Fibroblast of peridontal ligament (primary cell): Measurements from ENCODE around the gene MYO3B.

Source experiments
- DNase-seq: peaks from one replicate; pipeline ENCODE4 v3.0.0-alpha.2; 2010; ENCODE audit errors: extremely low read depth

Gene MYO3B

DNA sequence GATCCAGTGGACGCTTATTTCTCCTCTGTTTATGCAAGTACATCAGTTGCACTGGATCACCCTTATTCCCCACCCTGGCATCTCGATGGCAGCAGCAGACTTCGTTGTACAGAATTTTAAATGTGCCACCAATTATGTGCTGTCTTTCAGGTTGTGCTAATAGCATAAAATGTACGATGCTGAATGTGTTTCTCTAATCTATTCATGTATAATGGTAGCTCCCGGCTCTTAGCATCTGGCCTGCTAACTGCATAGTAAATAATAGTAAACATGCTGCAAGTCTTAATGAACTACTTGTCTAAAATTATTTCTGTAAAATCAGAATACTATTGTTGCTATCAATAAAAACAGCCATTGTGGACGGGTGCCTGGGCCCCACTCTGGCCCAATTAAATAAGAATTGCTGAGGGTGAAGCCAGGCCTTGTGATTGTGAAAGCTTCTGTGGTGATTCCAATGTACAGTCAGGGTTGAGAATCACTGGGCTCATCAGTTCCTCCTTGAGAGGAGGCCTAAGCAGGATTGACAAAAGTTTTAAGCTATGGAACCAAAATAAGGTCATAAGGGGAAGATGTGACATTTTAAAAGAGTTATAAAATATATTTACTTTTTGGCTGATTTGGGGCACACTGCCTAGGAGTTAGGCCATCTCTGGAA, 14.4 kb upstream of the MYO3B start:
- peak; percentile 30 for DNase-seq

DNA sequence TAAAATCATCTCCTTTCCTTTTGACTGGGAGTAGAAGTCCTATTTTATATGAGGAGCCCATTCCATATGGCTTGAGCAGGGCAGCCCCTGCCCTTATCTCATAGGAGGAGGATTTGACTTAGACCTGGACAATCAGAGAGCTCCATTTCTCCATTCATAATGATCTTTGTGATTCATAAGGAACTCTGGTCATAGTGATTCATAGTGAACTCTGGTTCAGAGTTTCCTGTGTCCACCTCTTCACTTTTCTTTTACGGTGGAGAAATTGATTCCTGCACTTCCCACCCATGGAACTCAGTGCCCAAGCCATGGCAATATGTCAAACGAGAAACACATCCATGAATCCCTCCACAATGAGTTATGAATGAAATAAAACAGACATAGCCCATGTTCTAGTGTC, 12.8 kb upstream of the MYO3B start:
- peak; percentile 18 for DNase-seq

DNA sequence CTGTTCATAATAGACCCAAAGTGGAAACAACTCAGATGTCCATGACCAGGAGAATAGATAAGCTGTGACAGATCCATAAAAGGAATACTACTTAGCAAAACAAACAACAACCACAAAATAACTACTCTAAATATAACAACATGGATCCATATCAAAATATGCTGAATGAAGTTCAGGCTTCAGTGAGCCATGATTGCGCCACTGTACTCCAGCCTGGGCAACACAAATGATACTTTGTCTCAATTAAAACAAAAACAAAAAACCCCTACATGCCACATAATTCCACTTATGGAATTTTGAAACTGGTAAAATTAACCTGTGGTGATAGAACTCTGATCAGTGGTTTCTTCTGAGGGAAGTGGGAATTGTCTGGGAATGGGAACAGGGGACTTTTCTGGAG, 11.2 kb upstream of the MYO3B start:
- no peak for DNase-seq

DNA sequence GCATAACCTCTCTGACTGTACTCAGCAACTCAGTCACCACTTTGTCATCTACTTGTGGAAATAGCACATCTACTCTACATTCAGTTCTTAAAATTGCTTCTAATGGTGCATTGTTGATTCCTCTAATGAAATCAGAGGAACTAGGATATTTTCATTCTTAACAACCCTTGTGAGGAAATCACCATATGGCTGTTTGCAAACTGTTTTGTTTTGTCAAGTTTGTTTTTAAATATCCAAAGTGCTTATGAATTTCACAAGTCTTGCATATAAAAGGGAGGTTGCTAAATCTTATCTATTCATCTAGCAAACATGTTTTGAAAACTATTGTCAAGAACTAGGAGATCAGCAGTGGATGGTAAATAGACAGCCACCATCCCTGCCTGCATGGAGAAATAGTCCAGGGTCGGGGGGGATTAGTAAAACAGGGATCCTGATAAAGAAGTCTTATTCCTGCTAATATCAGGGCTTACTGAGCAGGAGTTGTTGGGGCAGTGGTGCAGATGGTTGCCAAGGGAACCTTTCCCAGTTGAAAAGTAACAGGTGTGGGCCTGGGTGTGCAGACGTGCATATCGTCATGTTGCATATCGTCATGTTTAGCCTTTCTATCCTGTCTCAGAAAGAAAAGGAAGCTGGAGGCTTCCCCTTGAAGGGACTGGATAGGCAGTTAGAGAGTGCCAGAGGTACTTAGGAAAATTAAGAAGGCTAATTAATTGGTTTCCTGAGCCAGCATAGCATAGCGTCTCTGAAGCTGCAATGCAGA, 7.5 kb upstream of the MYO3B start:
- DNase-seq, result no peak

DNA sequence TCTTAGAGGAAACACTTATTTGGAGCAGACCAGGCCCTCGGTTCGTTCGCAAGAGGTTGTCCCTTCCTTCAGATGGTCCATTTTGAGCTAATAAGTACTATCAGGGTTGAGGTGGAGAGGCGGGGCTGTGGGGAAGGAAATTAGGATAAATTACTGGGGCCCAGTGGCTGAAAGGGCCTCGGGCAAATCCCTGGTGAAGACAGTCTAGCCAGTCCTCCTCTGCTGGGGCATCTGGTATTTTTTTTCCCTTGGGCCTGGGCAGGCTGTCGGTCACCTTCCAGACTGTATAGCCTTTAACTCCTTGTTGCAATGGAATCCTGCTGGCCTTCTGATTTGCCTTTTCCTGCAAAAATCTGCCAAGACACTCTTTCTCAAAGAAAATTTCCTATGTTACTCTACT, 1.7 kb upstream of the MYO3B start:
- DNase-seq, result no peak

DNA sequence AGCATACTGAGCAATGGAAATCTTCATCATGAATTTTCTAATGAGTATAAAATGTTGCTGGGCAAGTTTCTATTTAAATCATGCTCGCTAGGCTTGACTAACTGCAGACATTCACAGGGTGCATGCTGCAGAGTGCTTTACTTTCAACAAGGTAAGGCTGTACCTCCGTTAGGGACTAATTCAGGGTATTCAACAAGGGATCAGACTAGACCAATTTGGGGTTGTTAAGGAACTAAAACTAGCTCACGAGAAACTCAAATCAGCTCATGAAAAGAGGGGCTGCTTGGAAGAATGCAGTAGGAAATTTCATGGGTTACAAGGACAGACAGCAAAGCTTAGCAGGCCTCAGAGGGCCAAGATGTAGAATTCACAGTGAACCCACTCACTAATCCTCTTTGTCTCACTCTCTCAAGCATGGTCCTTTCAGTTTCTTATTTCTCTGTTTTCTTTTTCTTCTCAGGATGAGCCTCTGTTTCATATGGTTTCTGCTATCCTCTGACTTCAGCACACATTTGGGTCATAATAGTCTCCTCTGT, 2.2 kb downstream of the MYO3B start:
- no peak for DNase-seq

DNA sequence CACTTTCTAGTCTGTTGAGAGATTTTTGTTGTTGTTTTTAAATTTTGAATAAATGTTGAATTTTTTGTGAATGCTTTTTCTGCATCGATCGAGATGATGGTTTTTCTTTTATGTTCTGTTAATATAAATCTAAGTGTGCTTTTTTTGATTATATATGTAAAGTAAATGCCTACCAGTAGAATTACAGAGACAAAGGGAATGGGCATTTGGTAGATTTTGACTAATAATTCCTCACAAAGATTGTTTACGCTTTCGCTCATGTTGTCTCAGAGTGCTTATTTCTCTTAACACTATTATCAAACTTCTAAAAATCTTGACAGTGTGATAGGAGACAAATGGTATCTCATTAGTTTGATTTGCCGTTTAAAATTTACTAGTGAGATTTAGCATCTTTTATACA, 3.7 kb downstream of the MYO3B start:
- DNase-seq, result no peak

DNA sequence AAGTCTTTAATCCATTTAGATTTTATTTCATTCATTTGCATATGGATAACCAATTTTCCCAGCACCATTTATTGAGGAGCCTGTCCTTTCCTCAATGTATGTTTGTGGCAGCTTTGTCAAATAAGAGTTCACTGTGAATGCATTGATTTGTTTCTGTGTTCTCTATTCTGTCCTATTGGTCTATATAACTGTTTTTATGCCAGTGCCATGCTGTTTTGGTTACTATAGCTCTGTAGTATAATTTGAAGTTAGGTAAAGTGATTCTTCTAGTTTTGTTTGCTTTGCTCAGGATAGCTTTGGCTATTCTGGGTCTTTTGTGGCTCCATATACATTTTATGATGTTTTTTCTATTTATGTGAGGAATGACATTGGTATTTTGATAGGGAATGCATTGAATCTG, 7.4 kb downstream of the MYO3B start:
- DNase-seq, result no peak

DNA sequence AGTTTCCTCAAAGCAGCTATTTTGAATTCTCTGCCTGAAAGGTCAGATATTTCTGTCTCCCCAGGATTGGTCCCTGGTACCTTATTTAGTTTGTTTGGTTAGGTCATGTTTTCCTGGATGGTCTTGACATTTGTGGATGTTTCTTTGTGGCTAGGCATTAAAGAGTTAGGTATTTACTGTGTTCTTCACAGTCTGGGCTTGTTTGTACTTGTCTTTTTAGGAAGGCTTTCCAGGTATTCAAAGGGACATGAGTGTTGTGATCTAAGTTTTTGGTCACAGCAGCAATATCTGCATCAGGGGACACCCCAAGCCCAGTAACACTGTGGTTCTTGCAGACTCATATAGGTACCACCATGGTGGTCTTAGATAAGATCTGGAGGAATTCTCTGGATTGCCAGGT, 11.8 kb downstream of the MYO3B start:
- no peak for DNase-seq

DNA sequence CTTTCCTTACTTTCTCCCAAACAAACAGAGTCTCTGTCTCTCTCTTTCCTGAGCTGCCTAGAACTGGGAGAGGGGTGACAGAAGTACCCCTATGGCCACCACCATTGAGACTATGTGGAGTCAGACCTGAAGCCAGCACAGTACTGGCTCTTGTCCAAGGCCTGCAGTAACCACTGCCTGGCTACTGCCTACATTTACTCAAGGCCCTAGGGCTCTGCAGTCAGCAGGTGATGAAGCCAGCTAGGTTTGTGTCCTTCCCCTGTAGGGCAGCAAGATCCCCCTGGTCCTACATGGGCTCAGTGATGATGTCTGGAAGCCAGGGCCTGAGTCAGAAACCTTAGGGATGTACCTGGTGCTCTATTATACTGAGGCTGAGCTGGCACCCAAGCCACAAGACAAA, 12.2 kb downstream of the MYO3B start:
- DNase-seq, result no peak

DNA sequence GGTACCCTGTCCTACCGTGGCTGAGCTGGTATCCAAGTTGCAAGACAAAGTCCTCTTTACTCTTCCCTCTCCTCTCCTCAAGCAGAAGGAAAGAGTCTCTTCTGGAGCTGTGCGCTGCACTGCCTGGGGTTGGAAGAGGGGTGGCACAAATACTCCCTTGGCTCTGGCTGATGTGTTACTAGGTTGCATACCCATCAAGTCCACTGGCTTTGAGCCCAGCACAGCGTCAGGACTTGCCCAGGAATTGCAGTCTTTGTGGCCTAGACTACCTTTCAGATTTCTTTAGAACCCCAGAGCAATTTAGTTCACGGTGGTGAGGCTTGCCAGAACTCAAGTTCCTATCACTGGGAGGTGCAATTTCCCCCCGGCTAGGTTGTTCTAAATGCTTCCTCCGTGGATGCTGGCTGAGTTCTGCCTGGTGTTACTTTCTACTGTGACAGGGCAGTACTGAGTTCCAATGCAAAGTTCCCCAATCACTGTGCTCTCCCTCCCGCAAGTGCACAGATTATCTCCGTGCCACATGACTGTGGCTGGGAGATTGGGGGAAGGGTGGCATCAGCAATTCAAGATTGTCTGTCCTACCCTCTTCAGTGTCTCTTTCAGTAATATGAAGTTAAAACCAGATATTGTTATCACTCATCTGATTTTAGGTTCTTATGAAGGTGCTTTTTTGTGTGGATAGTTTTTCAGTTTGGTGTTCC, 13.4 kb downstream of the MYO3B start:
- no peak for DNase-seq

DNA sequence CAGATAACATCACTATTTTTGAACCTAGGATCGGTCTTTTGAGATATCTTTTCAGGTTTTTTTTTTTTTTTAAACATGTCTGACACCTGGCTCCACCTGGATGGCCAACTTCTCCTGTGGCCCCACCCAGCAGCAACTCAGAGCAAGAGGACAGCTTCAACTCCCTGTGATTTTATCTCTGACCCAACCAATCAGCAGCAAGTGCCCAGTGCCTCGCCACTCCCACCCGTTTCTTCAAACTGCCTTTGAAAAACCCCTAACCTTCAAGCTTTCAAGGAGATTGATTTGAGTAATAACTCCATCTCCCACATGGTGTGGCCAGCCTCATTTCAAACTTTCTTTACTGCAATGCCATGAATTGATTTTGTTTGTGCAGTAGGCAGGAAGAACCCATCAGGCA, 19.0 kb downstream of the MYO3B start:
- DNase-seq, result no peak

DNA sequence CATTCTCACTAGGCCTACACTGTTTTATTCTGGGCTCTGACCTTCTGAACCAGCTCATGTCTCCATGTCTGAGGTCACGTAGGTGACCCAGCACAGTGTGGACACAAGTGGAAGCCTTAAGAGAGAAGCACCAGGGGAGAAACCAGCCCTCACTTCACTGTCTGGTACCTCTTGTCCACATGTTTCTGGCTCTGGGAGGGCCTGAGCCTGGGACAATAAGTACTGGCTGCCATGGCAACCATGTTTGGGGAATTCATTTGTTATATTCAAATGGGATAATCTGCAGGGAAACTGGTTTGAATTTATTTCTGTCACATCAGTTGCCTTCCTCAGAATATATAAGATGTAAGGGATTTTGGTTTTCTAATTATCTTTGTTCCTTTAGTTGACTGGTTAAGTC, 23.3 kb downstream of the MYO3B start:
- no peak for DNase-seq

DNA sequence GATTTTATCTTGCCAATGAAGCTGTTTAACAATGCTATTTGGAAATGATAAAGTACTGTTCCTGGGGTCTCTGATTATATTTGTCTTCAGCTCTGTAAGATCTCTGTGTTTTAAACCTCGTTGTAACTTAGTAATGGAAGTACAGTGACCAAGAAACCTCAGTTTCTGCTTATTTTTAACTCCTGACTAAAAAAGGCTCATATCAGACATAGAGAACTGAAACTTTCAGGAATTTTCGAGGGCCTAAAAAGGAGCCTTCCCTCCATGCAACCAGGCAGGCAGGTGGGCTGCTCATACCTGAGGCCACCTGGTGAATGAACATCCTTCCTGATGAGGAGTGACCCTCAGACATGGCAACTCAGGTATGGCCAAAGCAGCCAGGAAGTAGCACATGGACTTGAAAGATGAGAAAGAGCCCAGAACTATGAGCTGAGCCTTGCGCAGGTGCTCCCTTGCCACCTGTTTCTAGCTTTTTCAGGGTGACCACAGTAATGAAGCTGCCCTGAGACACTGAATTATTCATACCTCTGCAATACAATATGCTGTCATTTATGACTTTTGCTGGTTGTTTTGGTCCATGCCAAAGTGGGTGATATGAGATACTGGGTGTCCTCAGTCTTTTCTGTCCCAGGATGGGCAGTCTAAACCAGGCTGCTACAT, 23.9 kb downstream of the MYO3B start:
- no peak for DNase-seq

DNA sequence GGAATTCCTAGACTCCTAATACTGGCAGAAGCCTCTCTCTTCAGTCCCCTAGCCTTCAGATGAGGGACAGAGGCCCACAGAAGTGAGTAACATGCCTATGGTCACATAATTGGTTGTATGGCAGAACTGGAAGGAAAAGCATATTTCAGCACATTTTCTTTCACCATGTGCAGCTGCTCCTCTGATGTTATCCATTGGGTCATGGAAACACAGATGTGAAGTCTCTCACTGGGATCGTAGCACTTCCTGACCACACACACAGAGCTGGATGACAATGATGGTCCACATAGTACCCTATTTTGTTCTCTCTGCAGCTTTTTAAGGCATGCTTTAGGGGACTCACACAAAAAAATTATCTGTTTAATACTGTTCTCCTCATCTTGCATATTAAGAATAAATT, 24.5 kb downstream of the MYO3B start:
- DNase-seq, result no peak

DNA sequence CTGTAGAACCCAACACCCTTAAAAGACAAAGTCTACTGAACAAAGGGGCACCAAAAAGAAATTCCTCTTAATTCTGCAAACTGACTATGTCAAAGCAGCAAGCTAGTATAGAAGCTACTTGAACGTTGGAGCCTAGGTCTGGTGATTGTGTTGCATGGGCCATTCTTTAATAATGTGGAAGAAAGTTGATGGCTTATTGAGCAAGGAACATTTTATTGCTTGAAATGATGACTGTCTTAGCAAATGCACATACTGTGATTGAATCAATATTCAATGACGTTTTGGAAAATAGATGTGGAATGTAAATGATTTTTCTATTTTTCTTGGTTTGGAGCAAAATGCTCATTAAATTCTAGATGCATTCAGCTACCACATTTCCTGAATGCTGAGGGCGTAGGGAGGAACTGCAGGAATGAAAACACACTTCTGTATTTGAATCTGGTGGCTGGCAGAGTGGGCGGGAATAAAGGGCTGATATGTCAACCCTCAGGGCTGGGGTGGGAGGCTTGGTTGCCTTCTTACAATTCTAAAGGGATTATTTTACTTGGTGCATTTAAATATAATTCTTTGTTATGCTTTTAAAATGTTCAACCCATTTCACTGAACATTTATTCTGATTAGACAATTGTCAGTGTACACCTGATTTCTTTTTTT, 26.5 kb downstream of the MYO3B start:
- DNase-seq, result no peak

DNA sequence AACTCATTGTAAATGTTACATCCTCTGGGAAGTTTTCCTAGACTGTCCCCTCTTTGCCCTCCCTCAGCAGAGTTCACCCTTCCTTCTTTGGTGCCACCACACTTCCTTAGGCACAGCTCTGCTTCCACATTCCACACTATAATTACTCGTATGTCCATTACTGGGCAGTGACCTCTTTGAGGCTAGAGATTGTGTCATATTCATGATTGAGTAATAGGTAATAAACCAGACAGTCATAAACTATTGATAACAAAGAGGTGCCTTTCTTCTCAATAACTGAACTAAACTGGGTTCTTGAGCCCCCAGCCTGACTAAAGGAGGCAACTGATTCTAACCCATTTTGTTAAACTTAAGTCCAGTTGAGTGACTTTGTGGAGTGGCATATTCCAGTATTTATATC, 28.3 kb downstream of the MYO3B start:
- no peak for DNase-seq

DNA sequence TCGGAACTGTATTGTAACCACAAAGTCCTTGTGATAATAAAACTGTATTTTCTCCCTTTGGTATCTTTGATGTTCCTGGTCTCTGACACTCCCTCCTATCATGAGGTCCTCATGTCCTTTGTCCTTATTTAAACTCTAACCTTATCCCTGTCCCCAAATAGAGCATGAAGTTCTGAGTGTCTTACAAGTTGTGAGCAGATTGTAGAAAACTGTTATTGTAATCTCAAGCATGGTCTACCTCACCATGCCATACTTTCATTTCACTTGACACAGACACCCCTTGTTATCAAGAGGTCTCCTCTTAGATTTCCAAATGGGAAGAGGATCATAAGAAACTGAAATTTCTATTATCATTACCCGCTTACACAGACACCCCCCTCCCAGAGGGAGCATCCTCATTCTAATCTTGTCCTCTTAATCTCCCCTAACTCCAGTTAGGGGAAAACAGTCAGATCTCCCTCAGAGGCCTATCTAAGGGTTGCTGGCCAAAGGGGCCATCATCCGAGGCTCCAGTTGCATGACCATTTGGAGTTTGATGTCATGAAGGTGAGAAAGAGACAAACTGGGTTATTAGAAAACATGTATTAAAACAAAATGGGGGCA, 29.0 kb downstream of the MYO3B start:
- no peak for DNase-seq

DNA sequence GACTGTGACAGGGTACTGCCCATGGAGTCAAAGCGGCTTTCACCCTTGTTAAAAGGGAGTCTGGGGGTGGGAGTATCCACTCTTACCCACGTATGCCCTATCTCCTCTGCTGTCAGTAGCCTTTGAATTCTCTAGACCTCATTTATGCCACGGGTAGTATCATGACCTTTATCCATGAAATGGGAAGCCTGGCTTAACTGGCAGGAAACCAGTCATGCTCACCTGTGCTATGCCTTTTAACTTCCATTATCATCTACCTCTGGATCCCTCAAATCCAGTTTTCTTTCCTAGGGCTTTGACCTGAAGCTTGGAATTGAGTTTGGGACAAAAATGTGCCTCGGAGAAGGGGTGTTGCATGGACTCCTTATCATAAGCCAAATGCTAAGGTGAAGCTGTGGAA, 30.0 kb downstream of the MYO3B start:
- no peak for DNase-seq

DNA sequence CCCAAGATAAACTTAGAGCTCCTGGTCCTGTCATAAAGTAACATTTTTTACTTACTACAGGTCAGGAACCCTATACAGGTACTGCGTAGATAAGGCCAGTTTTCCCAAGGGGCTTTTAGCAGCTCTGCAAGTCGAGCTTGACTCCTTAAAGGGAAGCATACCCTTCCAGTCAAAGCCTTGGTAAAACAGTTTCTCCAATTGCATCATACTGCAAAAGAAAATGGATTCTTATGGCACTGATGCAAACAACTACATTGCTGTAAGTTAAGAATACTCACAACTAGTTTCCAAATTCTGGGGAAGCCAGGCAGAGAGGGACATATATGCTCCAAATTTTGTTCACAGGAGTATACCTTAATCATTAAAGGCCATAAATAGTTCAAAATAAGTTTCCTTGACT, 31.0 kb downstream of the MYO3B start:
- DNase-seq, result no peak

DNA sequence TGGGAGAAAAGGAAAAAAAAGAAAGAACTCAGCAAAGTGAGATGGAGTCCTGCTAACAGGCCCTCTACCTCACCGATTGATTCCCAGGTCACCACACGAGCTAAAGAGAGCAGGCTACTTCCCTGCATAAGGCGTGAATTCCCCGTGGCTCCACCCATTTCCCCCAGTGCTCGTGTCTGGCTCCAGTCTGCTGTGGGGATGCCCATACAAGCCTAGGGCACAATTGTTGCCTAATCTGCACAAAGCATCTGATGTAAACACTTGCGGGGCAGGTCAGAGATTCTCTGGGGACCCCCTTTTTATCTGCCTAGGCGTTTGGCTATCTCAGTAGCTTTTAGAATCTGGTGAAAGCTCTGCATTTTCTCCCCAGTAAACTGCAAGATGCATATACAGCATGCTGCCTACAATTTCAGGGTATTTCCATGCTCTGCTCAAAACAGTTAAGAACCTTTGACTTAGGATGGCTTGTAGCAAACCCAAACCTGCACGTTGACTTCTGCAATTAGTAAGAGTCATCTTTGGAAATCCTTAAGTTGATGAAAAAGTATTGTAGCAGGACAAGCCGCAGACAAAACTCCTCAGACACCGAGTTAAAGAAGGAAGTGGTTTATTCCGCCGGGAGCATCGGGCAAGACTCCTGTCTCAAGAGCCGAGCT, 34.8 kb downstream of the MYO3B start:
- DNase-seq, result no peak
